AG09319 (cell line): ENCODE results near the gene IER2.

Source experiments
- DNase-seq: peaks from one replicate; pipeline ENCODE4 v3.0.0-alpha.2; 2010; ENCODE audit warnings: low read depth; ENCODE audit errors: extremely low read depth
- CTCF ChIP-seq: IDR thresholded peaks from 2 replicates; pipeline ENCODE4 v1.5.1; 2011; ENCODE audit warnings: low read depth, mild to moderate bottlenecking, inconsistent platforms, low read length, moderate library complexity

Gene IER2

GRCh38 chr19:13103581-13104359 is 46.4 kb upstream of the IER2 start:
- DNase-seq: no peak
- TF ChIP-seq CTCF: no peak

- peak; percentile 70 for TF ChIP-seq CTCF
- DNase-seq: no peak
Measured at GRCh38 chr19:13104360-13104847, 45.8 kb upstream of the IER2 start.

- no peak for DNase-seq
- TF ChIP-seq CTCF: no peak
Measured at GRCh38 chr19:13104848-13105711, 45.1 kb upstream of the IER2 start.

GRCh38 chr19:13109361-13110098 is 40.7 kb upstream of the IER2 start:
- no peak for TF ChIP-seq CTCF
- DNase-seq: no peak

GRCh38 chr19:13110099-13110610 is 40.1 kb upstream of the IER2 start:
- no peak for TF ChIP-seq CTCF
- DNase-seq: no peak

- DNase-seq: no peak
- no peak for TF ChIP-seq CTCF
Measured at GRCh38 chr19:13112555-13112954, 37.7 kb upstream of the IER2 start.
